GM19452 (cell line): Measurements from ENCODE around the gene FST.

Experiments
- ATAC-seq: cut with Tn5 transposase; IDR thresholded peaks from one replicate; pipeline ENCODE4 v1.9.1; 2021; ENCODE audit not compliant: unreplicated experiment

The FST gene

GRCh38 chr5:53515988-53516387, 35.6 kb downstream of the FST start:
- ATAC-seq, result no peak

DNA sequence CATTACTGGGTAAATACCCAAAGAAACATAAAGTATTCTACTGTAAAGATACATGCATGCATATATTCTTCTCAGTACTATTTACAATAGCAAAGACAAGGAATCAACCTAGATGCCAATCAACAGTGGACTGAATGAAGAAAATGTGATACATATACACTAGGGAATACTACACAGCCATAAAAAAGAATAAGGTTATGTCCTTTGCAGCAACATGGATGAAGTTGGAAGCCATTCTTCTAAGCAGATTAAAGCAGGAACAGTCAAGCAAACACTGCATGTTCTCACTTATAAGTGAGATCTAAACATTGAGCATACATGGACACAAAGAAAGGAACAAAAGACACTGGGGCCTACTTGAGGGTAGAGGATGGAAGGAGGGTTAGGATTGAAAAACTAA, 40.4 kb downstream of the FST start:
- ATAC-seq, result no peak
